ENCODE results near the gene WTAP.
"Not testable (repeated sequence)": the region's sequence is repeated elsewhere in the genome, so short reads cannot be mapped to it uniquely, and the experiment has no call there.

WTAP gene

DNA sequence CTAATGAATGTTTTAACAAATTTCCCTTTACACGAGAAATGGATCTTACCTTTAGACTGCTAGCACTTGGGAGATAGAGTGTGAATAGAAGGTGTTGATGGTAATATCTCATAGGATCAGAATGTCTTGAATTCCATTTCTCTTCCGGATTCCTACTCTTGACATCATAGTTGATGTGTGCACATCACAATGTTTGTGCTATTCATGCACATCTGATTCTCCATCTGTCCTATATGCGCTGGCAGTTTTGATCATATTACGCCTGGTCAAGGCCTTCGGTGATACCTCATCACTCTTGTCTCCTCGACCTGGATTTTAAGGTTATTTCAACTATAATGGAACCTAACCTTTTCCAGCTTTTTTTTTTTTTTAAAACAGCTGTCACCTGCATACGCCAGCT is 17.8 kb downstream of the WTAP start:
- in situ Hi-C loops (cut with HindIII; ENCODE audit: low pct_ligation_motif_present, low sequenced_read_pairs) = no loop called here
- H3K36me3 ChIP-seq (replicated peaks) = peaks cover 73% of the 10 kb centered on the region
- H3K27me3 ChIP-seq (replicated peaks) = no peaks in the 10 kb centered on the region
- TF ChIP-seq, protein P1, sequence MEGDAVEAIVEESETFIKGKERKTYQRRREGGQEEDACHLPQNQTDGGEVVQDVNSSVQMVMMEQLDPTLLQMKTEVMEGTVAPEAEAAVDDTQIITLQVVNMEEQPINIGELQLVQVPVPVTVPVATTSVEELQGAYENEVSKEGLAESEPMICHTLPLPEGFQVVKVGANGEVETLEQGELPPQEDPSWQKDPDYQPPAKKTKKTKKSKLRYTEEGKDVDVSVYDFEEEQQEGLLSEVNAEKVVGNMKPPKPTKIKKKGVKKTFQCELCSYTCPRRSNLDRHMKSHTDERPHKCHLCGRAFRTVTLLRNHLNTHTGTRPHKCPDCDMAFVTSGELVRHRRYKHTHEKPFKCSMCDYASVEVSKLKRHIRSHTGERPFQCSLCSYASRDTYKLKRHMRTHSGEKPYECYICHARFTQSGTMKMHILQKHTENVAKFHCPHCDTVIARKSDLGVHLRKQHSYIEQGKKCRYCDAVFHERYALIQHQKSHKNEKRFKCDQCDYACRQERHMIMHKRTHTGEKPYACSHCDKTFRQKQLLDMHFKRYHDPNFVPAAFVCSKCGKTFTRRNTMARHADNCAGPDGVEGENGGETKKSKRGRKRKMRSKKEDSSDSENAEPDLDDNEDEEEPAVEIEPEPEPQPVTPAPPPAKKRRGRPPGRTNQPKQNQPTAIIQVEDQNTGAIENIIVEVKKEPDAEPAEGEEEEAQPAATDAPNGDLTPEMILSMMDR (IDR thresholded peaks at IDR 0.05; ENCODE audit: low read depth, low read length, missing control alignments) = no peak
- no peak for DNase-seq
- H3K4me3 ChIP-seq (ENCODE audit: low read depth, low read length) = no peak overlapping the region
- H3K27ac ChIP-seq = no peak overlapping the region

DNA sequence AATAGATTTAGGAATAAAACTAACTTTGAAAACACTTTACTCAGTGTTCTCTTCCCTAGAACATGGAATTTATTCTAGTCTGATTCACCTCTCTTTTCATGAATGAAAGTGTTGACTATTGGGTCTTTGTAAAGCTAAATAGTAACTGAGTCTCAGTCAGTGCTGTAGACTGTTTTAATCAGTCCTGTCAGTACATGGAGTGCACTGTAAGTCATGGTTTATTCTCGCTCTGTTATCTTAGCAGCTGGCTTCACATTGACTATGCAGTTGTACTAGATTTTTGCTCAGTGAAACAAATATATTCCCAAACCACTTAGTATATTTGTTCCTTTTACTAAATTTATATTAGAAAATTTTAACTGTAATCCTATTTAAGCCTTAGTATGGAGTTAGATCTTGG is 19.5 kb downstream of the WTAP start:
- H3K27me3 ChIP-seq (replicated peaks) = no peaks in the 10 kb centered on the region
- no peak overlapping the region for H3K4me3 ChIP-seq (ENCODE audit: low read depth, low read length)
- no peak for DNase-seq
- H3K36me3 ChIP-seq (replicated peaks) = peaks cover 68% of the 10 kb centered on the region
- H3K27ac ChIP-seq = no peak overlapping the region
- in situ Hi-C loops (cut with HindIII; ENCODE audit: low pct_ligation_motif_present, low sequenced_read_pairs) = no loop called here
- TF ChIP-seq, protein P1 (IDR thresholded peaks at IDR 0.05; ENCODE audit: low read depth, low read length, missing control alignments) = no peak

DNA sequence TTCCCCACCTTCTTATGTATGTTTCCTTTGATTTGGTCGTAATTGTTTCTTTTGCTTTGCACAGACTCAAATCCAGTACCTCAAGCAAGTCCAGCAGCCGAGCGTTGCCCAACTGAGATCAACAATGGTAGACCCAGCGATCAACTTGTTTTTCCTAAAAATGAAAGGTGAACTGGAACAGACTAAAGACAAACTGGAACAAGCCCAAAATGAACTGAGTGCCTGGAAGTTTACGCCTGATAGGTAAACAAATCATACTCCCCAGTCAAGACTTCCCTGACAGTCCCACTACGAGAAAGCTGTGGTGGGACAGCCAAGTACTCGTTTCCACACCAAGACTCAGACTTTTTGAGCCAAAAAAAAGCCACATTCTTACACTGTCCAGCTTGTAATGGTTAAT is 20.8 kb downstream of the WTAP start:
- H3K27ac ChIP-seq; H3K27me3 ChIP-seq (replicated peaks); in situ Hi-C loops (cut with HindIII; ENCODE audit: low pct_ligation_motif_present, low sequenced_read_pairs); H3K4me3 ChIP-seq (ENCODE audit: low read depth, low read length); DNase-seq: not testable (repeated sequence)
- peaks cover 60% of the 10 kb centered on the region for H3K36me3 ChIP-seq (replicated peaks)

DNA sequence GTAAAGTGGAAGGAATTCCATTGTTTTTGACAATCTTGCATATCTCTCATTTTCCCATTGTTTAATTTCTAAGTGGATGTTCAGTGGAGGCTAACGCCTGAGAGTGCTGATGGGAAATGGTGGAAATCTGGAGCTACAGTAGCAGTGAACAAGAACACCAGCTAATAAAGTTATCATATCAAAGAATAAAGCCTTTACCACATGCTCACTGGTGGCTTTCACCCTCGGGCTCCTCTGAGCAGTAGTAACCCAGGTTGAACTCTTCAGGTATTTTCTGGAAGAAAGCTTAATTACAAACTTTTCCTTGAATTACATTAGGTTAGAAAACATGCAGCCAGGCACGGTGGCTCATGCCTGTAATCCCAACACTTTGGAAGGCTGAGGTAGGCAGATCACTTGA is 24.1 kb downstream of the WTAP start:
- in situ Hi-C loops (cut with HindIII; ENCODE audit: low pct_ligation_motif_present, low sequenced_read_pairs) = no loop called here
- H3K36me3 ChIP-seq (replicated peaks) = peaks cover 47% of the 10 kb centered on the region
- no peaks in the 10 kb centered on the region for H3K27me3 ChIP-seq (replicated peaks)
- DNase-seq = no peak
- TF ChIP-seq, protein P1 (IDR thresholded peaks at IDR 0.05; ENCODE audit: low read depth, low read length, missing control alignments) = no peak
- no peak overlapping the region for H3K27ac ChIP-seq
- H3K4me3 ChIP-seq (ENCODE audit: low read depth, low read length) = no peak overlapping the region

DNA sequence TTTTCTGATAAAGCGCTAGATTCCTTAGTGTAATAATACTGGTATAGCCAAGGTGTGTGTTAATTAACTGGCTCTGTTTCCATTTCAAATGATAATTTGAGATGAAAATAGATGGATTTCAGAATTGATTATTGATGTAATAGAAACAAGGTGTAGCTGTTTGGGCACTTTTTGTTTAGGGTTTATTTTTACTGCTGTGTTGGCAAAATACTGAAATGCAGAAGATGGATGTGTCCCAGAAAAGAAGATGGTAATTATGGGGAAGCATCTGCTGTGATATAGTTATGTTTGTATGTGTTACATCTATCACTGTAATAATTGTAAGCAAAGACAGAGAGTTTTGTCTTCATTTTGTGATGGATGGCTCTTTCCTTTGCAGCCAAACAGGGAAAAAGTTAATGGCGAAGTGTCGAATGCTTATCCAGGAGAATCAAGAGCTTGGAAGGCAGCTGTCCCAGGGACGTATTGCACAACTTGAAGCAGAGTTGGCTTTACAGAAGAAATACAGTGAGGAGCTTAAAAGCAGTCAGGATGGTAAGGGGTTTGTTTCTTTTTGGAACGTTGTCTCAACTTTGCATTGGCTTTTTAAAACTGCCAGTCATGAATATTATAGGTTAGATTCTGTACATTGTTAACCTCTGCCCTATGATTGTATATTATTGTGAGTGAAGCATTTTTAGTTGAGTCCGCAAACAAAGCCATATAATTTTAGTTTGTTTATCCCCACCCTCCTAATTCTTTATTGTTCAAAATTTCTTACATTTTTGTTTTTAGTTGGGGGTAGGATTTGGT is 26.0 kb downstream of the WTAP start:
- Histone ChIP-seq H3K4me3 (ENCODE audit: low read depth, low read length) (no peak overlapping the region), H3K27me3 (replicated peaks) (no peaks in the 10 kb centered on the region), H3K27ac (no peak overlapping the region), H3K36me3 (replicated peaks) (peaks cover 35% of the 10 kb centered on the region)
- in situ Hi-C loops (cut with HindIII; ENCODE audit: low pct_ligation_motif_present, low sequenced_read_pairs) = no loop called here
- TF ChIP-seq, protein P1 (IDR thresholded peaks at IDR 0.05; ENCODE audit: low read depth, low read length, missing control alignments) = no peak
- no peak for DNase-seq

DNA sequence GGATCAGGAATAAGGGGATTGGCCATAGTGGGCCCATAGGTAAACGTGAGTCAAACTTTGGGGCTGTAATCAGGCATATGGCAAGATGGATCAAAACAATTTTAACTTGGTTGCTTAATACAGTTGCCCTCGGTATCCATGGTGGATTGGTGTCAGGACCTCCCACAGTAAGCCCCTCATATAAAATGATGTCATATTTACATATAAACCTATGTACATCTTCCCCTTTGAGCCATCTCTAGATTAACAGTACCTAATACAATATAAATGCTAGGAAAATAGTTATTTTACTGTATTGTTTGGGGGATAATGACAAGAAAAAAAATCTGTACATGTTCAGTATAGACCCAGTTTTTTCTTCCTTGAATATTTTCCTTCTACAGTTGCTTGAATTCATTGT is 27.1 kb downstream of the WTAP start:
- H3K36me3 ChIP-seq (replicated peaks) = peaks cover 30% of the 10 kb centered on the region
- no peak for DNase-seq
- TF ChIP-seq, protein P1 (IDR thresholded peaks at IDR 0.05; ENCODE audit: low read depth, low read length, missing control alignments) = no peak
- H3K27ac ChIP-seq = no peak overlapping the region
- in situ Hi-C loops (cut with HindIII; ENCODE audit: low pct_ligation_motif_present, low sequenced_read_pairs) = no loop called here
- no peak overlapping the region for H3K4me3 ChIP-seq (ENCODE audit: low read depth, low read length)
- no peaks in the 10 kb centered on the region for H3K27me3 ChIP-seq (replicated peaks)
